ENCODE measurements around the gene CCDC187.

GRCh38 chr9:136341042-136341655, 37.3 kb upstream of the CCDC187 start:
- TF ChIP-seq TAF1 (IDR thresholded peaks at IDR 0.05; ENCODE audit: borderline replicate concordance, insufficient read depth, low read length) = no peak
- TF ChIP-seq POLR2AphosphoS5 (IDR thresholded peaks at IDR 0.05; ENCODE audit: low read depth, low read length) = no peak
- TF ChIP-seq REST (IDR thresholded peaks at IDR 0.05; ENCODE audit: insufficient read depth in 1 of 2, low read depth in 2 of 2, low read length in 2 of 2) = no peak
- no peak for TF ChIP-seq SIN3A (IDR thresholded peaks at IDR 0.05; ENCODE audit: borderline replicate concordance, insufficient read depth, low read length)

All from PFSK-1 (cell line).